Caco-2 (cell line): ENCODE results near the gene SH3BGRL3. TPM values are rescaled to one million over a fixed set of nuclear protein-coding genes. Genes with fewer than 3 reads are reported as not detected.

Experiments used
- BruUV-seq: library from RNA; stranded (reverse); fragments of 400-500 nt; replicated peaks from 2 replicates; lab custom pipeline; 2021; lab: Mats Ljungman, UMichigan
- CTCF ChIA-PET: fragments of 300-600 bp; sonication (Branson Sonifier 250); formaldehyde crosslinking; loops from one replicate; lab custom pipeline; 2022; ENCODE audit warnings: antibody characterized with exemption; lab: Charles Lee
- POLR2A ChIA-PET: fragments of 300-600 bp; sonication (Branson Sonifier 250); formaldehyde crosslinking; loops from one replicate; lab custom pipeline; 2022; ENCODE audit warnings: antibody characterized with exemption; lab: Charles Lee
- DNase-seq, 2 experiments: peaks; one replicate each; pipeline versions ENCODE4 v3.0.0 to v3.0.0-alpha.2; 2020 to 2022
- H3K27me3 ChIP-seq: replicated peaks from 2 replicates; pipeline ENCODE4 v1.6.0; 2011; ENCODE audit warnings: low read length; ENCODE audit not compliant: control insufficient read depth, insufficient read depth
- H3K36me3 ChIP-seq: 2 replicates; pipeline ENCODE4 v1.5.1; 2011; ENCODE audit warnings: low read length; ENCODE audit not compliant: control insufficient read depth, insufficient read depth
- H3K4me1 ChIP-seq: fragments of 250-450 bp; sonication (Bioruptor Pico); 2 replicates; pipeline ENCODE4 v1.5.1; 2020; ENCODE audit warnings: mild to moderate bottlenecking
- H3K4me3 ChIP-seq: 2 replicates; pipeline ENCODE4 v1.5.1; 2011; ENCODE audit warnings: low read depth, mild to moderate bottlenecking, control low read depth, low read length
- H3K9me3 ChIP-seq: fragments of 250-450 bp; sonication (Bioruptor Pico); 2 replicates; pipeline ENCODE4 v1.5.1; 2020; ENCODE audit warnings: mild to moderate bottlenecking, moderate library complexity
- H3K27ac Mint-ChIP-seq: one replicate; pipeline ENCODE4 v1.8.0; 2022; ENCODE audit warnings: mixed read lengths; ENCODE audit not compliant: unreplicated experiment
- H3K27me3 Mint-ChIP-seq: one replicate; pipeline ENCODE4 v1.8.0; 2022; ENCODE audit warnings: mixed read lengths; ENCODE audit not compliant: insufficient read depth, unreplicated experiment
- H3K36me3 Mint-ChIP-seq: one replicate; pipeline ENCODE4 v1.8.0; 2022; ENCODE audit warnings: mild to moderate bottlenecking, mixed read lengths; ENCODE audit not compliant: insufficient read depth, unreplicated experiment
- H3K4me1 Mint-ChIP-seq: one replicate; pipeline ENCODE4 v1.8.0; 2022; ENCODE audit warnings: low read depth, mixed read lengths; ENCODE audit not compliant: unreplicated experiment
- H3K4me3 Mint-ChIP-seq: one replicate; pipeline ENCODE4 v1.8.0; 2022; ENCODE audit warnings: mild to moderate bottlenecking, moderate library complexity, mixed read lengths; ENCODE audit not compliant: unreplicated experiment
- H3K9me3 Mint-ChIP-seq: one replicate; pipeline ENCODE4 v1.8.0; 2022; ENCODE audit warnings: mixed read lengths; ENCODE audit not compliant: unreplicated experiment
- CTCF ChIP-seq, 2 experiments: fragments of 200-600 bp in 1 of 2; IDR thresholded peaks; 1 replicate in 1 of 2; 2 replicates in 1 of 2; pipeline versions ENCODE4 v1.5.1 to v1.8.0; 2011 to 2022; ENCODE audit warnings: antibody characterized with exemption in 1 of 2, control low read depth in 1 of 2, inconsistent platforms in 1 of 2, low read depth in 1 of 2, low read length in 1 of 2, mild to moderate bottlenecking in 1 of 2, moderate library complexity in 1 of 2; ENCODE audit not compliant: insufficient read depth in 1 of 2, severe bottlenecking in 1 of 2, unreplicated experiment in 1 of 2
- intact Hi-C: fragments of 100-400 bp; cut with micrococcal nuclease; formaldehyde crosslinking; loops from one replicate; pipeline ENCODE4 v1.10.0; 2022; ENCODE audit not compliant: unreplicated experiment
- total RNA-seq: library from RNA; stranded (reverse); gene quantifications from 2 replicates; pipeline ENCODE4 v1.2.3, GENCODE V29; 2022

SH3BGRL3 gene
- total RNA-seq, 1 experiment from 2014 or later: 73.4 TPM

DNA sequence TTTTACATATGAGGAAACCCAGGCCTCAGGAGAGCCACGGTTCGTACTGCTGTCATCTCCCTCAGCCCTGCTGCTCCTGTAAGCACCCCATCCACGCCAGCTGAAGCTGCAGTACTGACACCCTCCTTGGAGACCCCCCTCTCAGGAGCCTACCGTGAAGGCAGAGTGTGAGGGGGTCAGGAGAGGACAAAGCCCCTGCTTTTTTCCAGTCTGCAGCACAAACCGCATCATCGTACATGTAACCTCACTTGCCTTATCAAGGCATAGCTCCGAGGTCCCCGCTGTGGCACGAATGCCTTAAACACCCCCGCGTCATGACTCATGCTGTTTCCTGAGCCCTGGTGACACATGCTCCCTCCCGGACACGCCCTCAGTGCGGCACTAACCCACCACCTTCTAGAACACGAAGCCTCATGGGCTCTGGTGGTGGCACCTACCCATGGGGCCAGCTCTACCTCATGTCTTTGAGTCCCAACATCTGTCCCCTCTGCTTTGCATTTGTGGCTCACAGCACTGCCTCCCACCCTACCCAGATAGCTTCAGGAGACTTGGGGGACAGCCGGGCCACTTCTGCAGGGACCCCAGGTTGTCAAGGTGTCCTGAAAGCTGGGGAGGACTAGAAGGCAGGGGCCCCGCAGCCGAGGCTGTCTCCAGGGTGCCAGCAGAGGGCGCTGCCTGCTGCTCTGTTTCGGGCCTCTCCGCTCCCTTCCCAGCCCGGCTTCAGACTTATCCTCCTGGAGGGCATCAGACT lies 4.9 kb downstream of the SH3BGRL3 start:
- peak; percentile 58 to 79 for TF ChIP-seq CTCF (IDR thresholded peaks at IDR 0.05; ENCODE audit: insufficient read depth in 1 of 2, low read depth in 1 of 2, low read length in 1 of 2, severe bottlenecking in 1 of 2, unreplicated experiment in 1 of 2)
- no peaks in the 10 kb centered on the region; the same call in 1 of the 2 replicates for H3K36me3 ChIP-seq
- H3K36me3 Mint-ChIP-seq: peaks cover 25% of the 10 kb centered on the region
- no peaks in the 10 kb centered on the region for H3K27me3 ChIP-seq
- H3K4me3 Mint-ChIP-seq: no peak overlapping the region
- intact Hi-C loops: loop anchor here (1.0 kb wide), 5 partner anchors 37 to 133 kb away; no protein-coding TSS in a partner anchor
- no peaks in the 10 kb centered on the region for H3K9me3 Mint-ChIP-seq
- peak; percentile 67 to 74 for DNase-seq
- peaks cover 17% of the 10 kb centered on the region for H3K4me1 Mint-ChIP-seq
- no TSS peak for BruUV-seq
- H3K9me3 ChIP-seq: no peaks in the 10 kb centered on the region
- H3K4me1 ChIP-seq: peaks cover 13% of the 10 kb centered on the region
- no peaks in the 10 kb centered on the region for H3K27me3 Mint-ChIP-seq
- CTCF ChIA-PET: interaction anchor here (0.5 to 2.7 kb wide), 10 partner anchors 9 to 239 kb away, joined by 3 to 15 read pairs (median 4); partner anchors contain the start of gene CEP85
- POLR2A ChIA-PET: no interaction called here
- H3K4me3 ChIP-seq: no peak overlapping the region
- H3K27ac Mint-ChIP-seq: peak overlapping the region; percentile 51

- intact Hi-C loops: loop anchor here (1.0 kb wide), 5 partner anchors 36 to 132 kb away; no protein-coding TSS in a partner anchor
- Mint-ChIP-seq H3K27me3 (no peaks in the 10 kb centered on the region), H3K36me3 (peaks cover 18% of the 10 kb centered on the region), H3K27ac (peak overlapping the region; percentile 51), H3K4me1 (peaks cover 17% of the 10 kb centered on the region), H3K9me3 (no peaks in the 10 kb centered on the region), H3K4me3 (no peak overlapping the region)
- Histone ChIP-seq H3K9me3 (no peaks in the 10 kb centered on the region), H3K4me3 (no peak overlapping the region), H3K36me3 (no peaks in the 10 kb centered on the region; the same call in 1 of the 2 replicates), H3K4me1 (peaks cover 13% of the 10 kb centered on the region), H3K27me3 (no peaks in the 10 kb centered on the region)
- ChIA-PET POLR2A (no interaction called here), CTCF (interaction anchor here (0.6 to 2.7 kb wide), 11 partner anchors 10 to 231 kb away, joined by 3 to 15 read pairs (median 5); partner anchors contain the start of gene CEP85)
- peak; percentile 41 to 45 for TF ChIP-seq CTCF (IDR thresholded peaks at IDR 0.05; ENCODE audit: insufficient read depth in 1 of 2, low read depth in 1 of 2, low read length in 1 of 2, severe bottlenecking in 1 of 2, unreplicated experiment in 1 of 2)
- peak in 1 of 2 experiments; percentile 65 for DNase-seq
- no TSS peak for BruUV-seq
Measured at GRCh38 chr1:26285366-26286063, 5.6 kb downstream of the SH3BGRL3 start.

- BruUV-seq: no TSS peak
Measured at GRCh38 chr1:26286064-26286416, 6.2 kb downstream of the SH3BGRL3 start.

More at GRCh38 chr1:26286064-26286416, 6.2 kb downstream of the SH3BGRL3 start:
- H3K4me1 Mint-ChIP-seq: peaks cover 12% of the 10 kb centered on the region
- intact Hi-C loops: no loop called here
- peaks cover 13% of the 10 kb centered on the region for H3K4me1 ChIP-seq
- H3K27ac Mint-ChIP-seq: no peak overlapping the region
- H3K4me3 ChIP-seq: no peak overlapping the region
- H3K9me3 Mint-ChIP-seq: no peaks in the 10 kb centered on the region
- no peak for DNase-seq
- no peaks in the 10 kb centered on the region for H3K27me3 Mint-ChIP-seq
- no peaks in the 10 kb centered on the region for H3K9me3 ChIP-seq
- no peaks in the 10 kb centered on the region for H3K27me3 ChIP-seq
- CTCF ChIA-PET: interaction anchor here (0.6 to 2.7 kb wide), 5 partner anchors 10 to 109 kb away, joined by 3 to 15 read pairs (median 7); no protein-coding TSS in a partner anchor
- no peak for TF ChIP-seq CTCF (IDR thresholded peaks at IDR 0.05; ENCODE audit: insufficient read depth in 1 of 2, low read depth in 1 of 2, low read length in 1 of 2, severe bottlenecking in 1 of 2, unreplicated experiment in 1 of 2)
- peaks cover 14% of the 10 kb centered on the region for H3K36me3 Mint-ChIP-seq
- H3K36me3 ChIP-seq: no peaks in the 10 kb centered on the region; the same call in 1 of the 2 replicates
- H3K4me3 Mint-ChIP-seq: no peak overlapping the region
- POLR2A ChIA-PET: no interaction called here
